Gastroesophageal sphincter (tissue), 4 donors: ENCODE measurements around the gene CDX2. TPM values are rescaled to one million over a fixed set of nuclear protein-coding genes. Genes with fewer than 3 reads are reported as not detected.
A peak's percentile ranks its signal among the peaks of the same experiment; 100 is the strongest.

Experiments used
- ATAC-seq: fragments of 150-250 bp; one replicate; pipeline ENCODE4 v1.9.1; 2016; ENCODE audit warnings: mild to moderate bottlenecking, moderate library complexity
- H3K27ac ChIP-seq, 4 donors: fragments of 200-600 bp; sonication (generic) in 3 of 4; 1 replicate in 3 of 4; 2 replicates in 1 of 4; pipeline ENCODE4 v1.5.1; 2016 to 2019
- H3K27me3 ChIP-seq: fragments of 200-600 bp; sonication (generic); one replicate; pipeline ENCODE4 v1.5.1; 2019
- H3K36me3 ChIP-seq, 2 donors: fragments of 200-600 bp; sonication (generic); one replicate each; pipeline ENCODE4 v1.5.1; 2019; ENCODE audit warnings: control low read depth in 1 of 2
- H3K4me1 ChIP-seq, 3 donors: fragments of 200-600 bp; sonication (generic); 1 replicate in 2 of 3; 2 replicates in 1 of 3; pipeline ENCODE4 v1.5.1; 2016 to 2019; ENCODE audit warnings: control low read depth in 2 of 3
- H3K4me3 ChIP-seq, 2 donors: fragments of 200-600 bp; sonication (generic); one replicate each; pipeline ENCODE4 v1.5.1; 2019; ENCODE audit warnings: mild to moderate bottlenecking in 1 of 2, moderate library complexity in 1 of 2
- H3K9me3 ChIP-seq, 3 donors: fragments of 200-600 bp; sonication (generic); one replicate each; pipeline ENCODE4 v1.5.1; 2017 to 2019; ENCODE audit warnings: control low read depth in 2 of 3
- CTCF ChIP-seq, 4 experiments: fragments of 200-600 bp in 2 of 4; fragments of 450-650 bp in 2 of 4; sonication (generic) in 1 of 4; IDR thresholded peaks; one replicate each; pipeline ENCODE4 v1.5.1; 2017 to 2019; ENCODE audit warnings: antibody characterized with exemption in 4 of 4, mild to moderate bottlenecking in 2 of 4, moderate library complexity in 2 of 4
- EP300 ChIP-seq: sonication (generic); formaldehyde crosslinking; IDR thresholded peaks from one replicate; pipeline ENCODE4 v1.6.1; 2017; ENCODE audit warnings: antibody characterized with exemption, mild to moderate bottlenecking
- POLR2A ChIP-seq, 2 donors: fragments of 450-650 bp; IDR thresholded peaks; one replicate each; pipeline ENCODE4 v1.6.1; 2017; ENCODE audit warnings: antibody characterized with exemption in 2 of 2, mild to moderate bottlenecking in 2 of 2, moderate library complexity in 1 of 2
- POLR2AphosphoS5 ChIP-seq: sonication (generic); formaldehyde crosslinking; IDR thresholded peaks from one replicate; pipeline ENCODE4 v1.6.1; 2017; ENCODE audit warnings: antibody characterized with exemption
- WGBS, 2 donors: methylation state at CpG; one replicate each; pipeline ENCODE4 v1.1.5; 2018; ENCODE audit warnings: low coverage in 1 of 2; 5-methylcytosine and 5-hydroxymethylcytosine counted together
- total RNA-seq, 4 donors: library from RNA; depleted of rRNA; stranded (reverse); fragments of >200 nt; gene quantifications; one replicate each; pipeline ENCODE4 v1.1.0, GENCODE V29; 2016

Gene CDX2
- total RNA-seq, 4 donors from 2014 or later = not detected

GRCh38 chr13:28000567-28000966 lies 31.5 kb upstream of the CDX2 start:
- ATAC-seq = no peak
- H3K4me1 ChIP-seq = no peaks in the 10 kb centered on the region
- no peaks in the 10 kb centered on the region for H3K9me3 ChIP-seq
- TF ChIP-seq EP300 = no peak
- no peak for TF ChIP-seq POLR2AphosphoS5
- TF ChIP-seq POLR2A (IDR thresholded peaks at IDR 0.05) = no peak
- TF ChIP-seq CTCF (IDR thresholded peaks at IDR 0.05) = no peak
- 33 to 36% methylated on average over 4 to 5 of the region's 5 CpGs for WGBS, 2 donors
- no peaks in the 10 kb centered on the region for H3K27me3 ChIP-seq
- H3K36me3 ChIP-seq = no peaks in the 10 kb centered on the region
- H3K27ac ChIP-seq = no peak overlapping the region
- no peak overlapping the region for H3K4me3 ChIP-seq

DNA sequence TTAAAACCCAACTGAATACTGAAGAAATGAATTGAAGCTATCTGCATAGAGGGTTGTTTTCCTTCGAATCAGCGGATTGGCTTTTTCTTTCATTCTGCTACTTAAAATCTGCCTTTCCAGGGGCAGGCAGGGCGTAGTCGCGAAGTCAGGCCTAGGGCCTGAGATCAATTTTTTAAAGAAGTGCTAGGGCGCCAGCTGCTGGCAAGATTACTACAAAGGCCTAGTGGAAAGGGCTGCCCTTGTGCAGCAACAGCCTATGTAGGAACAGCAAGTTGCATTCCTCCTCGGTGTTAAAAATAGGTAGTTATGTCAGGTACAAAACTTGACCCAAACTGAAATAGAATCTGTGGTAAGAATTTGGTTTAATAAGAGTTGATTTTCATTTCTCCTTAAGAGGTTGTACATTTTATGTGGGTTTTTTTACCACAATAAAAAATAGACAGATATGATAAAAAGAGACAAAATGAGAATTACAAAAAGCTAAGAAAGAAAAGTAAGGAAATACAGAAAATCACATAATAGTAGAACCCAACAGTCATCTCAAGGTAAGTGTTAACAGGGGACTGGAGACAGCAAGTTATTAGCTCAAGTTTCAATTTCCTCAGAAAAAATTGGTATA lies 28.9 kb upstream of the CDX2 start:
- H3K4me3 ChIP-seq = no peak overlapping the region
- H3K36me3 ChIP-seq = no peaks in the 10 kb centered on the region
- H3K9me3 ChIP-seq = no peaks in the 10 kb centered on the region
- no peak for TF ChIP-seq POLR2A (IDR thresholded peaks at IDR 0.05)
- TF ChIP-seq CTCF (IDR thresholded peaks at IDR 0.05) = peak in 2 of 4 experiments; percentile 11 to 23
- no peak for TF ChIP-seq POLR2AphosphoS5
- 37 to 60% methylated on average over 6 to 7 of the region's 7 CpGs for WGBS, 2 donors
- no peaks in the 10 kb centered on the region for H3K27me3 ChIP-seq
- no peaks in the 10 kb centered on the region for H3K4me1 ChIP-seq
- no peak overlapping the region for H3K27ac ChIP-seq
- ATAC-seq = peak; percentile 36

DNA sequence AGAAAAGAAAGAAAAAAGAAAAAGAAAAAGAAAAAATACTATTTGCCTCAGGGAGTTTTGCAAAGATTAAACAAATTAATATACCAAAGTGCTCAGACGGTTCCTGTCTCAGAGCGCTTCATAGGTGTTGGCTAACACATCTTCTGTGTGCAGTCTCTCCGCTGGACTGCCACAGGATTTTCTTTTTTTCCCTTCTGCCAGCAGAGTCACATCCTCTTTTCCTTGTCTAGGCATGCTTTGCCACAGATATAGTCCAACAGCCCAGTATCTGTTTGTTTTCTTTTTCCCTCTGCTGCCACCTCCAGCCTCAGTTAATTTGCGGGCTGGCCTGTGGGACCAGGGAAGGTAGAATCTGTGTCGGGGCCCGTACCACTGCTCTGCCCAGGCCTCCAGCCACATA lies 22.8 kb upstream of the CDX2 start:
- Histone ChIP-seq H3K4me1 (no peaks in the 10 kb centered on the region), H3K27ac (no peak overlapping the region), H3K4me3 (no peak overlapping the region), H3K27me3 (peaks cover 47% of the 10 kb centered on the region), H3K9me3 (no peaks in the 10 kb centered on the region), H3K36me3 (no peaks in the 10 kb centered on the region)
- no peak for ATAC-seq
- no peak for TF ChIP-seq POLR2AphosphoS5
- no peak for TF ChIP-seq EP300
- WGBS, 2 donors = 70% methylated on average over 3 of the region's 6 CpGs; no CpG with 5 or more reads in 1 of the 2 donors

DNA sequence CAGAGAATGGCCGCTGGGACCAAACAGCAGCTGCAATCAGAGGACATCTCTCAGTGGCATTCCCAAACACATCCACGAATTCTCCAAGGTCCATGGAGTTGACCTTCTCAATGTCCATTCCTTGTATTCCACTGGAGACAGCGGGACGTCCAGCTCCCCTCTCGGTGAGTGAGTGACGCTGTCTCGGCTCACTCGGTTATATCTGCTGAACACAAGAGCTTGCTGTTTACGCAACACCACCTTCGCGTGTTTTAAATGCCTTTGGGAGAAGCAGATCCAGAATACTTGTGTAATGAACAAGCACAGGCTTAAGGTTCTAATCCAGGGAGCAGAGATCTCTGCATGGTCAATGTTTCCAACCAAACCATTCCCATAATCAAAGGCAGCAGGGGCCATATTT lies 19.4 kb upstream of the CDX2 start, which contains the start of gene URAD:
Gene URAD, minus strand, starts transcription at position 174 of the 400 bp plus-strand sequence. Its CDS starts 56 bp downstream, at position 118.
- Histone ChIP-seq H3K27ac (no peak within 1 kb of the TSS), H3K27me3 (peaks cover 81% of the 10 kb centered on the region), H3K4me3 (no peak within 1 kb of the TSS), H3K36me3 (no peaks in the 10 kb centered on the region), H3K4me1 (no peaks in the 10 kb centered on the region), H3K9me3 (no peaks in the 10 kb centered on the region)
- ATAC-seq = no peak
- WGBS, 2 donors = 71 to 72% methylated on average over 8 to 11 of the region's 11 CpGs
- TF ChIP-seq POLR2AphosphoS5 = no peak

GRCh38 chr13:27985600-27985999 lies 16.5 kb upstream of the CDX2 start:
- no peak overlapping the region for H3K27ac ChIP-seq
- H3K36me3 ChIP-seq = no peaks in the 10 kb centered on the region
- peaks cover 98% of the 10 kb centered on the region for H3K27me3 ChIP-seq
- TF ChIP-seq CTCF (IDR thresholded peaks at IDR 0.05) (no peak), POLR2A (IDR thresholded peaks at IDR 0.05) (no peak), POLR2AphosphoS5 (no peak), EP300 (no peak)
- WGBS, 2 donors = 95 to 100% methylated on average over 1 of the region's 1 CpG
- H3K4me1 ChIP-seq = peaks cover 0 to 2% (median 0%) of the 10 kb centered on the region in 3 donors
- H3K9me3 ChIP-seq = no peaks in the 10 kb centered on the region
- no peak overlapping the region for H3K4me3 ChIP-seq
- ATAC-seq = no peak

DNA sequence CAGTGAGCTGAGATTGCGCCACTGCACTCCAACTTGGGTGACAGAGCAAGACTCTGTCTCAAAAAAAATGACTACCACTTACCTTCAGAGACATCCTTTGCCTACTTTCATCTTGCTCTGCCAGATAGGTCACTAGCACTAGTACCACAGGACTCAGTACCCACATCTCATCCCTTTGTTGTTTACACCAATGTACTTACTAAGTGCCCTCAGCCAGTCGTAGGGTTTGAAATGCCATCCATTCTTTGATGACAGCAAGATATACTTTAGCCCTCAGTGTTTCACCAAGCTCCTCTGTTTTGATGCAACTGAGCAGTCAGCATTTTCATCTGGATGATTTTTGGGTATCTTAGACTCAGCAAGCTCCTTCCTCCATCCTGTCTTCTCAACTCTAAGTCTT lies 13.2 kb upstream of the CDX2 start:
- Histone ChIP-seq H3K4me3 (no peak overlapping the region), H3K9me3 (no peaks in the 10 kb centered on the region), H3K4me1 (peaks cover 0 to 34% (median 0%) of the 10 kb centered on the region in 3 donors), H3K36me3 (no peaks in the 10 kb centered on the region), H3K27me3 (peaks cover 100% of the 10 kb centered on the region), H3K27ac (no peak overlapping the region)
- 11 to 22% methylated on average over 1 of the region's 2 CpGs for WGBS, 2 donors
- TF ChIP-seq POLR2A (IDR thresholded peaks at IDR 0.05) (no peak), POLR2AphosphoS5 (no peak), EP300 (no peak), CTCF (IDR thresholded peaks at IDR 0.05) (no peak)
- no peak for ATAC-seq
